Osteocyte (in vitro differentiated cells): ENCODE data around the gene DNTTIP2. TPM values are rescaled to one million over a fixed set of nuclear protein-coding genes. Genes with fewer than 3 reads are reported as not detected.

ENCODE experiments used
- DNase-seq: peaks from one replicate; pipeline ENCODE4 v3.0.0; 2021; ENCODE audit warnings: mixed read lengths; ENCODE audit not compliant: unreplicated experiment; ENCODE audit errors: extremely low spot score
- H3K27ac Mint-ChIP-seq: one replicate; pipeline ENCODE4 v1.8.0; 2021; ENCODE audit warnings: mild to moderate bottlenecking, mixed read lengths; ENCODE audit not compliant: unreplicated experiment
- H3K27me3 Mint-ChIP-seq: one replicate; pipeline ENCODE4 v1.8.0; 2021; ENCODE audit warnings: mixed read lengths; ENCODE audit not compliant: unreplicated experiment
- H3K36me3 Mint-ChIP-seq: one replicate; pipeline ENCODE4 v1.8.0; 2021; ENCODE audit warnings: mixed read lengths; ENCODE audit not compliant: unreplicated experiment
- H3K4me1 Mint-ChIP-seq: one replicate; pipeline ENCODE4 v1.8.0; 2021; ENCODE audit warnings: mixed read lengths; ENCODE audit not compliant: unreplicated experiment
- H3K4me3 Mint-ChIP-seq: one replicate; pipeline ENCODE4 v1.8.0; 2021; ENCODE audit warnings: mild to moderate bottlenecking, moderate library complexity, mixed read lengths; ENCODE audit not compliant: unreplicated experiment
- H3K9me3 Mint-ChIP-seq: one replicate; pipeline ENCODE4 v1.8.0; 2021; ENCODE audit warnings: mixed read lengths; ENCODE audit not compliant: unreplicated experiment
- total RNA-seq: library from RNA; stranded (reverse); gene quantifications from 2 replicates; pipeline ENCODE4 v1.2.1, GENCODE V29; 2021
- TF ChIP-seq, protein P1 (sequence below): fragments of 200-600 bp; sonication (generic); IDR thresholded peaks from 2 replicates; pipeline ENCODE4 v1.5.0; 2021; ENCODE audit warnings: antibody characterized with exemption, mild to moderate bottlenecking, moderate library complexity

Gene DNTTIP2
- total RNA-seq, 1 donor from 2014 or later, result 48.0 TPM

DNA sequence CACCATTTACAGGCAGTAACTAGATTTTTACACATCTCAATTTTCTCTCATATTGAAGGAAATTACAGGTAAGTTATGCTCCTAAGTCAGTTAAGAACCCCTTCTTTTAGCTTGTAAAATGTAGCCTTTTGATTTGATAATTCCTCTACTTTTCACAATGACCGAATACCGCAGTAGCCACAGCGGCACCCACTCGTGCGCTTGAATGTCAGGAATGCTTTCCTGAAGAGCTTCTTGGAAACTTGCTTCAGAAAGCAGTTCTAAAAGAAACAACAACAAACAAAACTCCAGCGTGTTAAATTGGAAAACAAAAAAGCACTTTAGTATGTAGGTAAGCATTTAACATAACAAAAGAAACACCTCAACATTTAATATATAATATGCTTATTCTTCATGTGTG lies 9.9 kb upstream of the DNTTIP2 start:
- no peaks in the 10 kb centered on the region for H3K27me3 Mint-ChIP-seq
- H3K4me1 Mint-ChIP-seq, result no peaks in the 10 kb centered on the region
- no peaks in the 10 kb centered on the region for H3K9me3 Mint-ChIP-seq
- H3K27ac Mint-ChIP-seq, result no peak overlapping the region
- TF ChIP-seq, protein P1, sequence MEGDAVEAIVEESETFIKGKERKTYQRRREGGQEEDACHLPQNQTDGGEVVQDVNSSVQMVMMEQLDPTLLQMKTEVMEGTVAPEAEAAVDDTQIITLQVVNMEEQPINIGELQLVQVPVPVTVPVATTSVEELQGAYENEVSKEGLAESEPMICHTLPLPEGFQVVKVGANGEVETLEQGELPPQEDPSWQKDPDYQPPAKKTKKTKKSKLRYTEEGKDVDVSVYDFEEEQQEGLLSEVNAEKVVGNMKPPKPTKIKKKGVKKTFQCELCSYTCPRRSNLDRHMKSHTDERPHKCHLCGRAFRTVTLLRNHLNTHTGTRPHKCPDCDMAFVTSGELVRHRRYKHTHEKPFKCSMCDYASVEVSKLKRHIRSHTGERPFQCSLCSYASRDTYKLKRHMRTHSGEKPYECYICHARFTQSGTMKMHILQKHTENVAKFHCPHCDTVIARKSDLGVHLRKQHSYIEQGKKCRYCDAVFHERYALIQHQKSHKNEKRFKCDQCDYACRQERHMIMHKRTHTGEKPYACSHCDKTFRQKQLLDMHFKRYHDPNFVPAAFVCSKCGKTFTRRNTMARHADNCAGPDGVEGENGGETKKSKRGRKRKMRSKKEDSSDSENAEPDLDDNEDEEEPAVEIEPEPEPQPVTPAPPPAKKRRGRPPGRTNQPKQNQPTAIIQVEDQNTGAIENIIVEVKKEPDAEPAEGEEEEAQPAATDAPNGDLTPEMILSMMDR, result no peak
- peaks cover 17% of the 10 kb centered on the region for H3K36me3 Mint-ChIP-seq
- H3K4me3 Mint-ChIP-seq, result no peak overlapping the region
- DNase-seq, result no peak

- TF ChIP-seq, protein P1, result no peak
Observed at GRCh38 chr1:93882269-93882668, 3.3 kb upstream of the DNTTIP2 start.

DNA sequence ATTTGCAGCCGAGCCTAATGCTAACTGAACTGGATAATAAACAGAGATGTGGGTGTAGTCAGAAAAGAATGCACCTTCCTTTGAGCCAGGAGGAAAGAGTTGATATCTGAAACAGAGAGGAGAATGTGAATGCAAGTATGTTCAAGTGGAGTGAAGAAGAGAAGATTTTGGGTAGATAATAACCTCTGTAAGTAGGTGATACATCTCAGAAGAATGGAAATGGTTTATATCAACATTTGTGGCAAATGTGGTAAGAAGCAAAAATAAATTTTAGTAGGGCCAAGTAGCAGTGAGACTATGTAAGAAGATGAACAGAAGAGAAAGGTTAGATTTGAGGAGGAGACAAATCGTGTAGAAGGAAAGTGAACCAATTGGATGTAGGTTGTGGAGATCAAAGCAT lies 1.7 kb upstream of the DNTTIP2 start:
- Mint-ChIP-seq H3K36me3 (peaks cover 11% of the 10 kb centered on the region), H3K4me1 (peaks cover 28% of the 10 kb centered on the region), H3K27me3 (no peaks in the 10 kb centered on the region), H3K4me3 (no peak overlapping the region), H3K27ac (no peak overlapping the region), H3K9me3 (no peaks in the 10 kb centered on the region)
- TF ChIP-seq, protein P1, result no peak
- DNase-seq, result no peak

More at GRCh38 chr1:93882269-93882668, 3.3 kb upstream of the DNTTIP2 start:
- Mint-ChIP-seq H3K36me3 (no peaks in the 10 kb centered on the region), H3K27ac (no peak overlapping the region), H3K4me1 (peaks cover 17% of the 10 kb centered on the region), H3K4me3 (no peak overlapping the region), H3K27me3 (no peaks in the 10 kb centered on the region), H3K9me3 (no peaks in the 10 kb centered on the region)
- DNase-seq, result no peak

GRCh38 chr1:93878501-93878888 lies 511 bp downstream of the DNTTIP2 start:
- Mint-ChIP-seq H3K27ac (peak overlapping the region; percentile 99), H3K9me3 (no peaks in the 10 kb centered on the region), H3K36me3 (peaks cover 26% of the 10 kb centered on the region), H3K27me3 (no peaks in the 10 kb centered on the region), H3K4me1 (peaks cover 30% of the 10 kb centered on the region), H3K4me3 (peak overlapping the region; percentile 86)
- TF ChIP-seq, protein P1, result no peak
- DNase-seq, result no peak

GRCh38 chr1:93877529-93877928 lies 1.5 kb downstream of the DNTTIP2 start:
- H3K4me1 Mint-ChIP-seq, result peaks cover 30% of the 10 kb centered on the region
- no peak overlapping the region for H3K27ac Mint-ChIP-seq
- H3K36me3 Mint-ChIP-seq, result peaks cover 26% of the 10 kb centered on the region
- H3K9me3 Mint-ChIP-seq, result no peaks in the 10 kb centered on the region
- no peak for DNase-seq
- no peaks in the 10 kb centered on the region for H3K27me3 Mint-ChIP-seq
- peak overlapping the region; percentile 86 for H3K4me3 Mint-ChIP-seq
- TF ChIP-seq, protein P1, result no peak
